ENCODE measurements around the gene MOG. TPM values are rescaled to one million over a fixed set of nuclear protein-coding genes. Genes with fewer than 3 reads are reported as not detected.

The MOG gene
- total RNA-seq: 5.4 TPM
- long read RNA-seq, partial matches to known transcripts: 0 of 2 reads
- long read RNA-seq, other reads (novel, unspliced or antisense): 2 of 2 reads

DNA sequence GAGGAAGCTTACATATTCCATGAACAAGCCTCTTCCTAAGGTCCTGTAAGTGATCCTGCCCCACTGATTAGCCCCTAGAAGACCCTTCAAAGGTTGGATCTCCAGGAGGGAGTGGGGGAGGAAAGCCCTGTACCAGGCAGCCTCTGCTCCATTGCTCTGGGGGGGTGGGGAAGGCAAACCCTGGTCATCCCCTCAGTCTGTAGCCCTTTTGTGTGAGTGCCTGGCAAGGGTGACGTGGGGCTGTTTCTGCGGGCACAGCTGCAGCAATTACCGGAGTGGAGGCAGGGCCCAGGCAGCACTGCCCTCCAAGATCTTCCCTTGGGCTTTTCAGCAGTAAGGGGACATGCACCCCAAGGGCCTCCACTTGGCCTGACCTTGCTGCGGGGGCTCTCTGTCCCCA lies at the start of gene MOG:
MOG (plus strand) TSS at position 295 of the 400 bp plus-strand sequence. CDS start 118 bp downstream, outside the sequence.
- intact Hi-C loops (cut with micrococcal nuclease): no loop called here
- peak; percentile 36 for ATAC-seq
- no peak for DNase-seq

GRCh38 chr6:29608131-29608530 lies 48.8 kb upstream of the MOG start:
- intact Hi-C loops (cut with micrococcal nuclease): no loop called here
- no peak for ATAC-seq

DNA sequence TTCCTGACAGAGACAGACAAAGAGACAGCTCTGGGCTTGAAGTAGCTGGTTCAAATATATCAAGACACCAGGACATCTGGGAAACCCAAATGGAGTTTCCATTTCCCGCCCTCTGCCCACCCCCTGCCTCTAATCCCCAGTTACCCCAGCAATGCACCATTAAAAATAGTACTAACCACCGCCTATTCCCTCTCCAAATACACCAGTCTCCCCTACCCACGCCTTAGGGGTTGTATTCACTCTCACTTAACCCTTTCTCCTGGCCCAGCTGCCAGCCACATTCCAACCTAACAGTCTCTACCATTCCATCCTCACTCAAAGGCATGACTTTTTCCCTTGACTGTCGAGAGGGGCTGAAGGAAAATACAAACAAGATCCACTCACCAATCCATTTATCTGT lies 46.4 kb upstream of the MOG start:
- ATAC-seq: no peak
- DNase-seq: no peak
- intact Hi-C loops (cut with micrococcal nuclease): no loop called here

More at GRCh38 chr6:29608131-29608530, 48.8 kb upstream of the MOG start:
- no peak for DNase-seq

- ATAC-seq: no peak
- intact Hi-C loops (cut with micrococcal nuclease): no loop called here
- DNase-seq: no peak
Observed at GRCh38 chr6:29611426-29611825, 45.5 kb upstream of the MOG start.

GRCh38 chr6:29617782-29618554 lies 38.9 kb upstream of the MOG start:
- intact Hi-C loops (cut with micrococcal nuclease): no loop called here
- ATAC-seq: no peak

GRCh38 chr6:29619578-29620160 lies 37.2 kb upstream of the MOG start:
- intact Hi-C loops (cut with micrococcal nuclease): no loop called here
- ATAC-seq (no peak), DNase-seq (no peak)

More at GRCh38 chr6:29617782-29618554, 38.9 kb upstream of the MOG start:
- DNase-seq: no peak

DNA sequence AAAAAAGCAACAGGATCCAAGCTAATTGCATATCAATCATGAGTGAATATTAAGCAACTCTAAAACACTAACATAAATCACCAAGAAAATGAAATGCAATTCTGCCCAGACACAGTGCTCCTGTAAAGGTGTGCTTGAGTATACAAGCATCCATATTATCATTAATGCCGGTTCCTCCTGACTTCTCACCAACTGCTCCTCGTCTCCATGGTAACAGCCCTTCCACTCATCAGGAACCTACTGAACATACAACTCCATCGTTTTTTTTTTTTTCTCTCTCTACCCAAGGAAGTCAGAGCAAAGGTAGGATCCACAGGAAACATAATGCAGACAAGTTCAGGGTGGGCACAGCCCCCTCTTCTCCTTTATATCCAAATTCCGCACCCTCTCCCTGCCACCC lies 36.3 kb upstream of the MOG start:
- ATAC-seq (no peak), DNase-seq (no peak)
- intact Hi-C loops (cut with micrococcal nuclease): no loop called here

GRCh38 chr6:29624520-29624961 lies 32.4 kb upstream of the MOG start:
- no peak for DNase-seq
- ATAC-seq: no peak
- intact Hi-C loops (cut with micrococcal nuclease): no loop called here

DNA sequence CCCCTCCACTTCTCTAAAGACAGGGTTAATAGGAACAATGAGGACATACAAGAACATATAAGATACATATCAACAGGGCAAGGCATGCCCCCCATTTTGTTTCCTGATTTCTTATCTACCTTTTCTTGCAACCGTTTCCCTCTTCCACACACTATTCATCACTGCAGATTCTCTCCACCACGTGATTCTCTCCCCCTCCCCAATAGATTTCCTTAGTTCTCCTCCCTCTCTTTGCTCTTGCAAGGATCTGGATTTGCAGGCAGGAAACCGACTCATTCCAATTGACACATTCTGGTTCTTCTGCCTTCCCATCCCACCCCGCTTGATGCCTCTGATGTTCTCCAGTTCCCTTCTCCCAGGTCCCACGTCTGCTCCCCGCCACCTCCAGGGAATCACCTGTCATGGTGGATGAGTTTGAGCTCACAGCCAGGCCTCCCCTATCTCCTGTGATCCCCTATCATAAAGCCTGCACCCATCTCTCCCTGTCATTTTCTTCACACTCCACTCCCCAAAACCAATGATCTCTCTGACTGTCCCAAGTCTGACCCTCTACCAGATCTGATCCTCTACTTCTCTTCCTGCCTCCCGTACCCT lies 31.5 kb upstream of the MOG start:
- ATAC-seq (no peak), DNase-seq (no peak)
- intact Hi-C loops (cut with micrococcal nuclease): no loop called here

GRCh38 chr6:29626948-29627754 lies 29.7 kb upstream of the MOG start:
- DNase-seq: no peak
- ATAC-seq: peak; percentile 1
- intact Hi-C loops (cut with micrococcal nuclease): no loop called here

- intact Hi-C loops (cut with micrococcal nuclease): no loop called here
- DNase-seq (peak; percentile 84), ATAC-seq (peak; percentile 60)
Observed at GRCh38 chr6:29627755-29628418, 29.0 kb upstream of the MOG start.

DNA sequence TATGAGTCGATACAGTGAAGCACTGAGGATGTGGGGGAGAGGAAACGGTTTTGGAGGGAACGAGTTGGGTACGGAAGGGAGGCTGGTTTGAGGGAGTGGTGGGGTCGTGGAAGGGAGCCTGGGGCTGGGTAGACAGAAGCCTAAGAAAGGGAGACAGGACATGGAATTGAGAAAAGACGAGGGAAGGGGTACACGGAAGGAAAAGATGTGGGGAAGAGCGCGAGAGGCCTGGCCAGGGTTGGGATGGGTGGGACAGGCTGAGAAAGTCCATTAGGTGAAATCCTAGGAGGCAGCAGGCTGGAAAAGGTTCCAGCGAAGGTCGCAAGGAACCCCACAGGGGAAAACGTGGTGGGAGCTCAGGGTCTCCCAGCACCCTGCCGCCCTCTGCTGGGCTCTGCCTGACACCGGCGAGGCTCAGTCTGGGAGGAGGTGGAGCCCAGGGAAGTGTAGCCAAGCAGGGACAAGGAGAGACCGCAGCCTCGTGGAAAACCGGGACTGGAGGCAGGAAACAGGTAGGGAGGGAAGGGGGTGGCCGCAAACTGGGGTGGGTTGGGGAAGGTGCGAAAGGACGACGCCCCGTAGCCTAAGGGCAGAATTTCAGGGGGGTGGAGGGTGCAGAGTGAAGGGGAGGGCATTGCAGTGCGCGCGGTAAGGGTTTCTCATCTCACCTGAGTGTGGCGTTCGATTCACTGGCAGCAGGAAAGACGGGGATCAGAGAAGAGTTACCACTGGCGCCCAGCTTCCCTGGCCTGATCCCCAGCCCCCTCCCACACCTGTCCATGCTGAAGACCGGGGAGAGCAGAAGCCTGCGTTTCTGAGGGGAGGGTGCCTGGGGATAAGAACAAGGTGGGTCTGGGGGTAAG lies 28.2 kb upstream of the MOG start:
- ATAC-seq (peak; percentile 57), DNase-seq (peak; percentile 84)
- intact Hi-C loops (cut with micrococcal nuclease): no loop called here

GRCh38 chr6:29629571-29629970 lies 27.3 kb upstream of the MOG start:
- intact Hi-C loops (cut with micrococcal nuclease): no loop called here
- DNase-seq: no peak
- no peak for ATAC-seq

- ATAC-seq: no peak
- intact Hi-C loops (cut with micrococcal nuclease): no loop called here
- no peak for DNase-seq
Observed at GRCh38 chr6:29630315-29630714, 26.6 kb upstream of the MOG start.

- ATAC-seq (no peak), DNase-seq (peak; percentile 42)
- intact Hi-C loops (cut with micrococcal nuclease): no loop called here
Observed at GRCh38 chr6:29631209-29631810, 25.6 kb upstream of the MOG start.

GRCh38 chr6:29631860-29632731 lies 24.8 kb upstream of the MOG start:
- intact Hi-C loops (cut with micrococcal nuclease): no loop called here
- ATAC-seq: peak; percentile 60
- DNase-seq: peak; percentile 83
